Left colon (tissue), 2 donors: Measurements from ENCODE around the gene FGF23. TPM values are rescaled to one million over a fixed set of nuclear protein-coding genes. Genes with fewer than 3 reads are reported as not detected.

Source experiments
- ATAC-seq: fragments of 200-7000 bp; cut with Tn5 transposase; one replicate; pipeline ENCODE4 v1.9.1; 2020; ENCODE audit warnings: mild to moderate bottlenecking, moderate library complexity
- DNase-seq, 2 donors: peaks; one replicate each; pipeline ENCODE4 v3.0.0-alpha.2; 2020
- intact Hi-C, 2 donors: fragments of 100-400 bp; cut with DNase I in 1 of 2; cut with micrococcal nuclease in 1 of 2; formaldehyde crosslinking; loops; one replicate each; pipeline versions ENCODE4 v1.11.2 to v1.14.0; 2022; cut with DNase I, micrococcal nuclease
- total RNA-seq, 2 donors: library from RNA; stranded (reverse); fragmentation: NEBNext Ultra II Directional; extraction: Animal tissue kit (Norgen Biotek cat#: 25700); gene quantifications; one replicate each; pipeline ENCODE4 v1.2.1, GENCODE V29; 2021
- donor health status: DM: no; HTN: no; CAD: no.
- donor health status: DM: yes; HTN: yes; CAD: no.

FGF23 gene
- total RNA-seq, 2 donors from 2014 or later = not detected

- intact Hi-C loops = no loop called here
- DNase-seq (no peak), ATAC-seq (no peak)
Observed at GRCh38 chr12:4388032-4388431, 8.5 kb upstream of the FGF23 start.

GRCh38 chr12:4387607-4388006 is 8.1 kb upstream of the FGF23 start:
- ATAC-seq = no peak
- intact Hi-C loops = no loop called here
- DNase-seq = no peak

GRCh38 chr12:4386801-4387200 is 7.3 kb upstream of the FGF23 start:
- DNase-seq = no peak
- intact Hi-C loops = no loop called here

GRCh38 chr12:4383304-4383865 is 3.9 kb upstream of the FGF23 start:
- intact Hi-C loops = no loop called here
- peak; percentile 32 for ATAC-seq
- no peak for DNase-seq

More at GRCh38 chr12:4386801-4387200, 7.3 kb upstream of the FGF23 start:
- ATAC-seq = no peak

- intact Hi-C loops = no loop called here
- no peak for ATAC-seq
- no peak for DNase-seq
Observed at GRCh38 chr12:4380332-4380731, 820 bp upstream of the FGF23 start.

GRCh38 chr12:4378772-4379171 is 740 bp downstream of the FGF23 start:
- intact Hi-C loops = no loop called here

GRCh38 chr12:4375449-4375848 is 4.1 kb downstream of the FGF23 start:
- DNase-seq = no peak
- no peak for ATAC-seq
- intact Hi-C loops = no loop called here

More at GRCh38 chr12:4378772-4379171, 740 bp downstream of the FGF23 start:
- DNase-seq (no peak), ATAC-seq (peak; percentile 56)

- DNase-seq (no peak), ATAC-seq (no peak)
- intact Hi-C loops = no loop called here
Observed at GRCh38 chr12:4372653-4373052, 6.9 kb downstream of the FGF23 start.

GRCh38 chr12:4370265-4370664 is 9.2 kb downstream of the FGF23 start:
- DNase-seq (no peak), ATAC-seq (no peak)
- intact Hi-C loops = no loop called here

- intact Hi-C loops = no loop called here
- no peak for ATAC-seq
- DNase-seq = no peak
Observed at GRCh38 chr12:4369548-4369947, 10.0 kb downstream of the FGF23 start.

GRCh38 chr12:4366090-4366489 is 13.4 kb downstream of the FGF23 start:
- intact Hi-C loops = no loop called here
- DNase-seq = no peak
- ATAC-seq = no peak

GRCh38 chr12:4356041-4356327 is 23.5 kb downstream of the FGF23 start:
- DNase-seq = peak in 1 of 2 donors; percentile 30
- intact Hi-C loops = no loop called here
- peak; percentile 48 for ATAC-seq

GRCh38 chr12:4355156-4356040 is 24.1 kb downstream of the FGF23 start:
- no peak for DNase-seq
- intact Hi-C loops = no loop called here
- ATAC-seq = no peak

GRCh38 chr12:4353785-4354208 is 25.7 kb downstream of the FGF23 start:
- DNase-seq (peak in 1 of 2 donors; percentile 14), ATAC-seq (peak; percentile 67)
- intact Hi-C loops = no loop called here

GRCh38 chr12:4346931-4347330 is 32.6 kb downstream of the FGF23 start:
- ATAC-seq (no peak), DNase-seq (no peak)
- intact Hi-C loops = no loop called here

GRCh38 chr12:4331842-4332241 is 47.7 kb downstream of the FGF23 start:
- intact Hi-C loops = no loop called here
- peak; percentile 90 for ATAC-seq
- no peak for DNase-seq

GRCh38 chr12:4331221-4331620 is 48.3 kb downstream of the FGF23 start:
- DNase-seq = no peak
- ATAC-seq = peak; percentile 36
- intact Hi-C loops = no loop called here

- peak; percentile 71 for ATAC-seq
Observed at GRCh38 chr12:4330203-4330602, 49.3 kb downstream of the FGF23 start.

GRCh38 chr12:4327293-4327692 is 52.2 kb downstream of the FGF23 start:
- intact Hi-C loops = no loop called here
- no peak for ATAC-seq

More at GRCh38 chr12:4330203-4330602, 49.3 kb downstream of the FGF23 start:
- no peak for DNase-seq
- intact Hi-C loops = no loop called here

GRCh38 chr12:4325966-4326365 is 53.5 kb downstream of the FGF23 start:
- no peak for ATAC-seq
- no peak for DNase-seq
- intact Hi-C loops = no loop called here

More at GRCh38 chr12:4327293-4327692, 52.2 kb downstream of the FGF23 start:
- no peak for DNase-seq
